IPS DF 6.9 (cell line): ENCODE data around the gene OXER1.

Experiments used
- DNase-seq: peaks from one replicate; pipeline ENCODE4 v3.0.0-alpha.2; 2013; ENCODE audit warnings: low read depth, low spot score
- H3K27ac ChIP-seq: one replicate; pipeline ENCODE4 v1.5.1; 2013; ENCODE audit warnings: low read length, control low read depth
- H3K27me3 ChIP-seq: 2 replicates; pipeline ENCODE4 v1.6.1; 2013; ENCODE audit warnings: mild to moderate bottlenecking, low read length; ENCODE audit not compliant: control insufficient read depth, insufficient read depth
- H3K36me3 ChIP-seq: 2 replicates; pipeline ENCODE4 v1.6.1; 2013; ENCODE audit warnings: low read length; ENCODE audit not compliant: control insufficient read depth, insufficient read depth
- H3K4me1 ChIP-seq: 2 replicates; pipeline ENCODE4 v1.6.1; 2013; ENCODE audit warnings: low read length; ENCODE audit not compliant: control insufficient read depth, insufficient read depth
- H3K4me3 ChIP-seq: 2 replicates; pipeline ENCODE4 v1.5.1; 2013; ENCODE audit warnings: mild to moderate bottlenecking, low read length
- H3K9me3 ChIP-seq: 2 replicates; pipeline ENCODE4 v1.6.1; 2013; ENCODE audit warnings: low read length, inconsistent platforms; ENCODE audit not compliant: control insufficient read depth, insufficient read depth
- WGBS: extraction: QIAGEN DNeasy Blood & Tissue Kit; methylation state at CpG from one replicate; pipeline ENCODE4 v1.1.7; 2013; ENCODE audit warnings: mixed read lengths, missing lambda C conversion rate; ENCODE audit not compliant: insufficient read length, insufficient coverage; 5-methylcytosine and 5-hydroxymethylcytosine counted together

Gene OXER1

GRCh38 chr2:42787424-42787787 is 23.5 kb upstream of the OXER1 start:
- Histone ChIP-seq H3K4me3 (no peak overlapping the region), H3K4me1 (no peaks in the 10 kb centered on the region; the same call in 1 of the 2 replicates), H3K36me3 (no peaks in the 10 kb centered on the region), H3K9me3 (no peaks in the 10 kb centered on the region), H3K27ac (no peak overlapping the region), H3K27me3 (no peaks in the 10 kb centered on the region)
- no CpG with 5 or more reads among the region's 3 CpGs for WGBS
- no peak for DNase-seq

- Histone ChIP-seq H3K36me3 (no peaks in the 10 kb centered on the region), H3K9me3 (no peaks in the 10 kb centered on the region), H3K27me3 (no peaks in the 10 kb centered on the region), H3K4me3 (no peak overlapping the region), H3K27ac (no peak overlapping the region), H3K4me1 (no peaks in the 10 kb centered on the region; the same call in 1 of the 2 replicates)
- no CpG with 5 or more reads among the region's 15 CpGs for WGBS
- DNase-seq, result no peak
Observed at GRCh38 chr2:42786561-42787345, 22.8 kb upstream of the OXER1 start.

DNA sequence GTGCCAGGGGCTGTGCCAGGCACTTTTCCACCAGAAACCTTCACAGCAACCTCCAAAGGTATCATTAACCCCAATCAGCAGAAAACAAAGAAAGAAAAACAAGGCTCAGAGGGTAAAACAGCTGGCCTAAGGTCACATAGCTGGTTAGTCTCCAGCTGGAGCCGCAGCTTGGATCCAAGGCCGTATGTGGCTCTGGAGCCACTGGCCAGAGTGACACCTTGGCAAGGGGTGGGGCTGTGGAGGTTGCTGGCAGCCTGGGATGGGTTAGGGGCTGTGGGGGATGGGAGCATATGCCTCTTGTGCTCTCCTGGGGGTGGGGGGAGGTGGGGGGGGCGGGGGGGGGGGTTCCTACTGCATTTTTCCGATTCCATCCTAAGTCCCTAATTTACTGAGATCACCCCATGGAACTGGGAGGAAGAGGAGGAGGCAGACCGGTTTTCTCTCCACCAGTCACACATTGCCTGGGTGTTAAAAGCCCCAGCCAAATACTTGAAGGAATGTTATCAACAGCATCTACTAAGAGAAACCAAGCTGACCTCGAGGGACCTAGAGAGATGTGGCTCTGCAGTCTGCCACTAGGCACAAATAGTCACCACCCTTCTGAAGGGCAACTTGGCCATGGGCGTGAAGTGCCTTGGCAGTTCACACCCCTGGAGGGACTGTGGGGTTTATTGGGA is 20.4 kb upstream of the OXER1 start:
- Histone ChIP-seq H3K27ac (no peak overlapping the region), H3K4me1 (no peaks in the 10 kb centered on the region; the same call in 1 of the 2 replicates), H3K9me3 (no peaks in the 10 kb centered on the region), H3K27me3 (no peaks in the 10 kb centered on the region), H3K4me3 (no peak overlapping the region), H3K36me3 (no peaks in the 10 kb centered on the region)
- no peak for DNase-seq
- whole genome bisulfite sequencing, result no CpG with 5 or more reads among the region's 7 CpGs

GRCh38 chr2:42783511-42783910 is 19.6 kb upstream of the OXER1 start:
- Histone ChIP-seq H3K4me1 (no peaks in the 10 kb centered on the region; the same call in 1 of the 2 replicates), H3K9me3 (peaks cover 1% of the 10 kb centered on the region; the same call in 1 of the 2 replicates), H3K27me3 (no peaks in the 10 kb centered on the region), H3K36me3 (no peaks in the 10 kb centered on the region), H3K4me3 (no peak overlapping the region), H3K27ac (no peak overlapping the region)
- no peak for DNase-seq
- no CpG with 5 or more reads among the region's 9 CpGs for WGBS

DNA sequence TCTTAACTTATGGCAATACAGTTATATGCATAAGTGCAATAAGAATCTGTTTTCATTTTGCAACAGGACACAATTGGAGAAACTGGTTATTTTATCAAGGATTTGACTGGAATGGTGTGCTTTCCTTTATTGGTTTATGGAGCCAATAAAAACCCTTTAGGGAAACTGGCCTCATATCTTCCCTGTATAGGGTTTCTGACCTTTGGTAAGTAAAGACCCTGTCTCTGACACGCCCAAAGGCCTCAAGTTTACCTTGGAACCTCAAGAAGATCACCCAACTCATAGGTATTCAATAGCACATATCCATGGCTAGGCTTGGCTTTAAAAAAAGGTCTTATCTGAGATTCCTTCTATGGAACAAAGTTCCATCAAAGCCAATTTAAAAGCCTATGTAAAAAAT is 17.2 kb upstream of the OXER1 start:
- DNase-seq, result no peak
- Histone ChIP-seq H3K36me3 (no peaks in the 10 kb centered on the region), H3K9me3 (peaks cover 2% of the 10 kb centered on the region; the same call in 1 of the 2 replicates), H3K4me3 (no peak overlapping the region), H3K27ac (no peak overlapping the region), H3K4me1 (no peaks in the 10 kb centered on the region; the same call in 1 of the 2 replicates), H3K27me3 (no peaks in the 10 kb centered on the region)
- WGBS, result no CpG with 5 or more reads among the region's 1 CpG

DNA sequence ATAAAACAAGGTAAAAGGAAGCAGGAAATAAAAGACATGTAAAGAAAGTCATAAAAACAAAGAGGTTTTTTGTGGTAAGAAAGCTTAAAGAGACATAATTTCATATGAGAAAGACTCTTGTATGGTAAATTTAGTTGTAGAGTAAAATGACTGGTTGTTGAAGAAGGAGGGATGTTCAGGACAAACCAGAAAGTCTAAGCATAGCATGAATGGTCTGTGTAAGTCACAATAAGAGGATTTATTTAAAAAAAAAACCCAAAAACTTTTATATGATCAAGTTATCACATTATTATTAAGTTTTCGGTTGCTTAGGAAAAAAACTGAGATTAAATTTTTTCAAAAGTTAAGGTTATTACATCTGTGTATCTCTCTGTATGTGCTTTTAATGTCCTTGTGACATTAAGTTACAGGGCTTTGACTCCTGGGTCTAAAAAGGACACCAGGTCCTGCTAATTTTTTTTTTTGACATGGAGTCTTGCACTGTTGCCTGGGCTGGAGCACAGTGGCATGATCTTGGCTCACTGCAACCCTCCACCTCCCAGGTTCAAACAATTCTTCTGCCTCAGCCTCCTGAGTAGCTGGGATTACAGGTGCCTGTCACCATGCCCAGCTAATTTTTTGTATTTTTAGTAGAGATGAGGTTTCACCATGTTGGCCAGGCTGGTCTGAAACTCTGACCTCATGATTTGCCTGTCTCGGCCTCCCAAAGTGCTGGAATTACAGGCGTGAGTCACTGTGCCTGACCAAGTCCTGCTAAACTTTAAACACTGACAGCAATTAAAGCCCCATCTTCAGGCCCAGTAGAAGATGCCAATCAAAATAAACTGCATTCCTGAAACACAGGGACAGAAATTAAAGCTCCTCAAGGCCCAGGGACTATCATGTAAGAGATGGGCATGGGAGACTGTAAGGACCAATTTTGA is 14.2 kb upstream of the OXER1 start:
- no CpG with 5 or more reads among the region's 3 CpGs for WGBS
- Histone ChIP-seq H3K9me3 (peaks cover 2% of the 10 kb centered on the region; the same call in 1 of the 2 replicates), H3K4me1 (peaks cover 1% of the 10 kb centered on the region), H3K27ac (no peak overlapping the region), H3K27me3 (no peaks in the 10 kb centered on the region), H3K36me3 (no peaks in the 10 kb centered on the region), H3K4me3 (no peak overlapping the region)
- no peak for DNase-seq

DNA sequence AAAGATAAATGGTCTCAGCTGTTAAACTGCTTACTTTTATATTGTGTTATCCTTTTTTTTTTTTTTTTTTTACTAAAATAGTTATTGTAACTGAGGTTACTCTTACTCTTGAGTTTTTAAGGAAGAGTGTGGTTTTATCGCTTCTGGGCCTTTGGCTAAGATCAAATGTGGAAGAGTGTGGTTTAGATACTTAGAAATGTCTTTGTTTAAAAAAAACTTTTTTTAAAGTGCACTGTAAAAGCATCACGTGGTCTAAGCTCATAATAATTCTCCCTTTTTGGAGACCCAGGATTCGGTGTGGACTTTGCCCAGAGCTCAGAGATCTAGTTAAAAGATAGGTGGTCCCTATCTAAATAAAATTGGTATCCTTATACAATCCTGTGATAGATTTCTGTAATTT is 11.9 kb upstream of the OXER1 start:
- Histone ChIP-seq H3K27ac (no peak overlapping the region), H3K4me1 (peaks cover 3% of the 10 kb centered on the region; the same call in 1 of the 2 replicates), H3K9me3 (peaks cover 2% of the 10 kb centered on the region; the same call in 1 of the 2 replicates), H3K36me3 (no peaks in the 10 kb centered on the region), H3K27me3 (no peaks in the 10 kb centered on the region), H3K4me3 (no peak overlapping the region)
- DNase-seq, result no peak
- WGBS, result no CpG with 5 or more reads among the region's 3 CpGs

- Histone ChIP-seq H3K27ac (no peak overlapping the region), H3K27me3 (no peaks in the 10 kb centered on the region), H3K9me3 (peaks cover 2% of the 10 kb centered on the region; the same call in 1 of the 2 replicates), H3K4me1 (peaks cover 3% of the 10 kb centered on the region; the same call in 1 of the 2 replicates), H3K36me3 (no peaks in the 10 kb centered on the region), H3K4me3 (no peak overlapping the region)
- WGBS, result no CpG with 5 or more reads among the region's 2 CpGs
- no peak for DNase-seq
Observed at GRCh38 chr2:42775186-42775585, 11.3 kb upstream of the OXER1 start.

GRCh38 chr2:42771546-42772153 is 7.7 kb upstream of the OXER1 start:
- H3K9me3 ChIP-seq, result no peaks in the 10 kb centered on the region
- whole genome bisulfite sequencing, result no CpG with 5 or more reads among the region's 5 CpGs
- peaks cover 4% of the 10 kb centered on the region; the same call in 1 of the 2 replicates for H3K4me1 ChIP-seq

More at GRCh38 chr2:42771546-42772153, 7.7 kb upstream of the OXER1 start:
- Histone ChIP-seq H3K27me3 (no peaks in the 10 kb centered on the region), H3K27ac (no peak overlapping the region), H3K4me3 (no peak overlapping the region), H3K36me3 (no peaks in the 10 kb centered on the region; the same call in 1 of the 2 replicates)
- DNase-seq, result no peak
